Memory B cell (primary cell): ENCODE measurements around the gene DEAF1.

Source experiments
- ATAC-seq: fragments of 150-1000 bp; cut with Tn5 transposase; 2 replicates; pipeline ENCODE4 v1.10.0; 2021; ENCODE audit warnings: low read depth, mild to moderate bottlenecking, moderate library complexity
- DNase-seq, 2 donors: peaks; one replicate each; pipeline ENCODE4 v3.0.0; 2022; ENCODE audit warnings: low spot score in 2 of 2
- H3K27ac Mint-ChIP-seq: one replicate; pipeline ENCODE4 v1.8.0; 2022; ENCODE audit warnings: mild to moderate bottlenecking, moderate library complexity, mixed read lengths
- H3K27me3 Mint-ChIP-seq: one replicate; pipeline ENCODE4 v1.8.0; 2022; ENCODE audit warnings: mixed read lengths
- H3K36me3 Mint-ChIP-seq: one replicate; pipeline ENCODE4 v1.8.0; 2022; ENCODE audit warnings: mild to moderate bottlenecking, mixed read lengths
- H3K4me1 Mint-ChIP-seq: one replicate; pipeline ENCODE4 v1.8.0; 2022; ENCODE audit warnings: mixed read lengths
- H3K4me3 Mint-ChIP-seq: one replicate; pipeline ENCODE4 v1.8.0; 2022; ENCODE audit warnings: mild to moderate bottlenecking, moderate library complexity, mixed read lengths
- H3K9me3 Mint-ChIP-seq: one replicate; pipeline ENCODE4 v1.8.0; 2022; ENCODE audit warnings: mixed read lengths

DEAF1 gene

DNA sequence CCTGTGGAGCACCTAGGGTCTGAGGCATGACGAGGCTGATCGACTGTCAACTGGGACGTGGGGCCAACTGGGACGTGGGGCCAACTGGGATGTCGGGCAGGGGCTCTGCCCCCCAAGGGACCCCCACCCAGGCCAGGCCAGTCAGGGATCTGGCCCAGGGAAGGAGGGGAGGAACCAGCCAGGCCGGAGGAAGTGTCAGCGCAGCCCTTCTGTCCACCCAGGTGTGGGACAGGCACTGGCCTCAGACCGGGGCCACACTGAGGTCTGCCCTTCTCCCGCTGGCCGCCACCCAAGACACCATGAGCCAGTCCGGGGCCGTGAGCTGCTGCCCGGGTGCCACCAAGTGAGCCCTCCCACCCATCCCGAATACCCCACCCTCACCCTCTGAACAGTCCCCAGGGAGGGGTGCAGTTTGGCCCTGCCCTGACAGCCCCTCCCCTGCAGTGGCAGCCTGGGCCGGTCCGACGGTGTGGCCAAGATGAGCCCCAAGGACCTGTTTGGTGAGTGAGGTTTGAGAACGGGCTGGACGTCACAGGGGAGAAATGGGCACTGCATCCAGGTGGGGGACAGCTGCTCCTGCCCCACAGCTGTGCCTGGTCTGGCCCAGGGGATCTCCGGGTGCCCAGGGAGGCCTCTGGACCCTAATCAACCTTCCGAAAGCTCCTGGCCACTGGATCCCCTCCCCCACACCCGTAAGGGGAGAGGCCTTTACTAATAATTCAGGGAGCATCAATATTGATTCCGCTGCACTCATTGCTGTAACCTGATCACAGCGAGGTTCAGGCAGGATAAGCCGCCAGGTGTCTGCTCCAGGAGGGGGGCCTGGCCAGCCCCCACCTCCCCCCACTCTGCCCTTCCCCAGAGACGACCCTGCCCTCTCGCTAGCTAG is 14.3 kb upstream of the DEAF1 start:
- Mint-ChIP-seq H3K27me3 (peaks cover 23% of the 10 kb centered on the region), H3K36me3 (no peaks in the 10 kb centered on the region), H3K4me3 (no peak overlapping the region), H3K9me3 (no peaks in the 10 kb centered on the region), H3K27ac (no peak overlapping the region), H3K4me1 (peaks cover 19% of the 10 kb centered on the region)
- DNase-seq (no peak), ATAC-seq (no peak)

DNA sequence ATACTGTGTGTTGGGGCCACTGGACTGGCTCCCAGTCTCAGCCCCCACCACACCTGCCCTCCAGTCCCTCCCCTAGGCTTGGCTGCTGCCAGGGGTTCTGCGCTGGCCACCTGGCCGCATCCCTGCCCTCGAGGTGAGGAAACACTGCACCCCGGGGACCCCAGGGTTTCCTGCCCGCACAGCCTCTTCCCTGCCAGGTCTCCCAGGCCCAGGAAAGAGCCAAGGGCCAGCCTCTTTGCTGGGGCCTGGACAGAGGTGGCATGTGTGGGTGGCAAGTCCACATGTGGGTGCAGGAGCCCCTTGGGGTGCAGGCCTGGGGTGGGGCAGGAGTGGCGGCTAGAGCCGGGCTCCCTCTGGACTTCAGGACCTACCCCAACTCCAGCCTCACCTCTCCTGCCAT is 13.5 kb upstream of the DEAF1 start:
- H3K27me3 Mint-ChIP-seq = peaks cover 21% of the 10 kb centered on the region
- peaks cover 2% of the 10 kb centered on the region for H3K36me3 Mint-ChIP-seq
- ATAC-seq (no peak), DNase-seq (no peak)
- no peaks in the 10 kb centered on the region for H3K9me3 Mint-ChIP-seq
- peaks cover 19% of the 10 kb centered on the region for H3K4me1 Mint-ChIP-seq
- no peak overlapping the region for H3K4me3 Mint-ChIP-seq
- H3K27ac Mint-ChIP-seq = no peak overlapping the region

DNA sequence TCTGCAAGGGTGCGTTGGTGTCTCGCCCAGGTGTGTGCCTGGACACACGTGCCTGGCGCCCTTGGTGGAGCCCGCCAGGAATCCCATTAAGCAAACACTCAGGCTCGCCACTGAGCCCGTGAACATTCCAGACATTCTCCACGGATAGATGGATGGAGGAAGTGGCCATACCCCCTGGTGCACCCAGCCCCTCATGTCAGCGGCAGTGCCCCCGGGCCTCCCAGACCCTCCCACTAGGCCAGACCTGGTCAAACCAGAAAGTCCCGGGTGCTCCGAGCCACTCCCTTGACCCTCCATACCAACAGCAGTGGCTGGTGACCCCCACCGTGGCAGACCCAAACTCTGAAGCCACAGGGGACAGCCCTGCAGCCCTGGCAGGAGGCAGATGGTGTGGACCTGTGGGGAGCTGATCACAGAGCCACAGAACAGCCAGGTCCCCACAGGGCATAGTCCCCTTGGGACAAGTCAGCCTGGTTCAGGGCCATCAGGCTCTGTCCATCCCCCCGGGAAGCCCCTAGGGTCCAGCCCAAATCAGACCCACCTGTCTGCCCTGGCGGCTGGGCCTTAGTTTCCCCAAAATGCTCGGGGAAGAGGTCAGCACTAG is 12.9 kb upstream of the DEAF1 start:
- DNase-seq (peak in 1 of 2 donors; percentile 13), ATAC-seq (no peak)
- H3K4me1 Mint-ChIP-seq = peaks cover 19% of the 10 kb centered on the region
- H3K36me3 Mint-ChIP-seq = peaks cover 2% of the 10 kb centered on the region
- H3K9me3 Mint-ChIP-seq = no peaks in the 10 kb centered on the region
- peak overlapping the region; percentile 11 for H3K4me3 Mint-ChIP-seq
- H3K27ac Mint-ChIP-seq = no peak overlapping the region
- peaks cover 19% of the 10 kb centered on the region for H3K27me3 Mint-ChIP-seq

DNA sequence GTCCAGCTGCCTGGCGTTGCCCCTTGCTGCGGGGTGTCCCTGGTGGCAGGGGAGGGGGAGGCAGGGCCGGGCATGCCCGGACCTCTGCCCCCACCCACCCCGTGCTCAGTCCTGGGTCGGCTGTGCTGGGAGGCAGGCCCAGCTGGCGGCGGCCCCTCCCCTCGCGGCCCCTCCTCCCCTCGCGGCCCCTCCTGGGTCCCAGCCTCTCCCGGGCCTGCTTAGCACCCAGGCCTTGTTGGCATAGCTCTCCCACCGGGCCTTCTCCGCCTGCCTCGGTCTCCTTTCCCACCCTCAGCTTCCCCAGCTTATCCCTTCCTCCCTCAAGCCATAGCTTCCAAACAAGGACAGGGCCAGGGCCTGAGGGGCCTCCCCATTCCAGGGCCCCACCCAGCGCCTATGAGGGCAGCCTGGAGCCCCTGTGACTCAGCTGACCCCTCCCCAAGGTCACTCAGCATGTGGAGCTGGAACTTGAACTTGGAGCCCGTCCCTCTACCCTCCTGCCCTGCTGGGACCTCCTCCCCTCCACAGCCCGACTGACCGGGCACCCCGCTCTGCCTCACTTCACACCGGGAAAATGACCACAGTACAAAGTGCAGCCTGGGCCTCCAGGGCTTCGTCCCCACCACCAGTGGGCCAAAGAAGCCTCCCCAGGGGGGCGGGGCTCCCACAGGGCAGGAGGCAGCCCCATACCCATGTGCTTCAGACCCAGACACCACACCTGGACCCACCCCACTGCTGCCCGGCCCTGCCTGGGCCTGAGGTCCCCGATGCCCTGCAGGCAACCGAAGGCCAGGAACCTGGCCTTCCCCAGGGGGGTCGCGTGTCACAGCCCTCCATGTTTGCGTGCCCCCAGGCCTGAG is 12.2 kb upstream of the DEAF1 start:
- Mint-ChIP-seq H3K4me1 (peaks cover 19% of the 10 kb centered on the region), H3K4me3 (peak overlapping the region; percentile 43), H3K9me3 (no peaks in the 10 kb centered on the region), H3K27me3 (peaks cover 19% of the 10 kb centered on the region), H3K27ac (no peak overlapping the region), H3K36me3 (peaks cover 2% of the 10 kb centered on the region)
- ATAC-seq (no peak), DNase-seq (peak in 1 of 2 donors; percentile 23)

DNA sequence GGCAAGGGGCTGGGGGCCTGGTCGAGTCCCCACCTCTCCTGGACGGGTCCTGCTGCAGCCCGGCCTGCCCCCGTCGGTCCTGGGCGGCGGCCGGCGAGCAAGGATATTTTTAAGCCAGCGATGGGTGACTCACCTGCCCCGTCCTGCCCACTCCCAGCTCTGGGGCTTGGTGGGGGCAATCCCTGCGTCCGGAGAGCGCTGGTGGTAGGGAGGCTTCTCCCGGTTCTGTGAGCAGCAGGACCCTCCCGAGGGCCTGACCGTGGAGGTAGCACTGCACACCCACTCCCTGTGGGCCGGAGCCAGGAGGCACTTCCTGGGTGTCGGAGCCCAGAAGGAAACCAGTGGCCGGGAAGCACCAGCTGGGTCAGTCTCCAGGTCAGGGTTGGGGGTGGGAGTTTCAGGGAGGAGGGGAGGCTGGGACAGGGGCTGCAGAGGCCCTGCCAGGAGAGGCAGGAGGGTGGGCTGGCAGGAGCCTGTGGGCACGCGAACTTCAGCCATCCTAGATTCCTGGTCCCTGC is 11.5 kb upstream of the DEAF1 start:
- Mint-ChIP-seq H3K27me3 (peaks cover 19% of the 10 kb centered on the region), H3K36me3 (peaks cover 2% of the 10 kb centered on the region), H3K4me1 (peaks cover 19% of the 10 kb centered on the region), H3K27ac (no peak overlapping the region), H3K9me3 (no peaks in the 10 kb centered on the region), H3K4me3 (peak overlapping the region; percentile 21)
- DNase-seq = peak in 1 of 2 donors; percentile 25
- ATAC-seq = no peak

DNA sequence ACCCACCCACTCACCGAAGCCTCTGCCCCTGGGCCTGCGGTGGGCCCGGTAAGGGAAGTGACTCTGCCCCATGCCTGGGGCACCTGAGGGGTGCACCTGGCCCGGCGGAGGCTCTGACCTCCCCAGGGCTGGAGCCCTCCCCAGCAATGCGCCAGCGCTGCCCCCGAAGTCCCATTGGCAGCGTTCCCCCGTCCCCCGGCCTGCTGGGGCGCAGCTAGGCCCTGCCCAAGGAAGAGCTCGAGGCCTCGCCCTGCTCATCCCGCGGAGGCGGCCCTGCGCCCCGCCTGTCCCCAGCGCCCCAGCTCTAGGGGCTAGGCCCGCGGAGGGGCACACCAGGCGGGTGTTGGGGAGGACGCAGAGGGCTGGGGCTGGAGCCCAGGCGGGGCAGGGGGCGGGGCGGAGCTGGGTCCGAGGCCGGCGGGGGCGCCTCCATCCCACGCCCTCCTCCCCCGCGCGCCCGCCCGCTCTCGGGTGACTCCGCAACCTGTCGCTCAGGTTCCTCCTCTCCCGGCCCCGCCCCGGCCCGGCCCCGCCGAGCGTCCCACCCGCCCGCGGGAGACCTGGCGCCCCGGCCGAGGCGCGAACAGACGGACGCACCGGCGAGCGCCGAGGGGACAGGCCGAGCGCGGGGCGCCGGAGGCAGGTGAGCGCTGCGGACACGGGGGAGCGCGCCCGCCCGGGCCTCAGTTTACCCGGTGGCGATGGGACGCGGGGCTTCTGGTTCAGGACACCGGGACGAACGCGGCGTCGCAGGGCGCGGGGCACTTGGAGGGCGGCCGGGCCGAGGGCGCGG is 10.8 kb upstream of the DEAF1 start, which contains the start of gene EPS8L2:
Gene EPS8L2, plus strand, starts transcription at position 586 of the 793 bp plus-strand sequence. CDS start 3,177 bp downstream, outside the sequence.
- Mint-ChIP-seq H3K36me3 (peaks cover 2% of the 10 kb centered on the region), H3K9me3 (no peaks in the 10 kb centered on the region), H3K4me1 (peaks cover 14% of the 10 kb centered on the region), H3K4me3 (peak within 1 kb of the TSS; percentile 52), H3K27ac (no peak within 1 kb of the TSS), H3K27me3 (peaks cover 15% of the 10 kb centered on the region)
- ATAC-seq = peak; percentile 63
- peak in 1 of 2 donors; percentile 20 for DNase-seq

DNA sequence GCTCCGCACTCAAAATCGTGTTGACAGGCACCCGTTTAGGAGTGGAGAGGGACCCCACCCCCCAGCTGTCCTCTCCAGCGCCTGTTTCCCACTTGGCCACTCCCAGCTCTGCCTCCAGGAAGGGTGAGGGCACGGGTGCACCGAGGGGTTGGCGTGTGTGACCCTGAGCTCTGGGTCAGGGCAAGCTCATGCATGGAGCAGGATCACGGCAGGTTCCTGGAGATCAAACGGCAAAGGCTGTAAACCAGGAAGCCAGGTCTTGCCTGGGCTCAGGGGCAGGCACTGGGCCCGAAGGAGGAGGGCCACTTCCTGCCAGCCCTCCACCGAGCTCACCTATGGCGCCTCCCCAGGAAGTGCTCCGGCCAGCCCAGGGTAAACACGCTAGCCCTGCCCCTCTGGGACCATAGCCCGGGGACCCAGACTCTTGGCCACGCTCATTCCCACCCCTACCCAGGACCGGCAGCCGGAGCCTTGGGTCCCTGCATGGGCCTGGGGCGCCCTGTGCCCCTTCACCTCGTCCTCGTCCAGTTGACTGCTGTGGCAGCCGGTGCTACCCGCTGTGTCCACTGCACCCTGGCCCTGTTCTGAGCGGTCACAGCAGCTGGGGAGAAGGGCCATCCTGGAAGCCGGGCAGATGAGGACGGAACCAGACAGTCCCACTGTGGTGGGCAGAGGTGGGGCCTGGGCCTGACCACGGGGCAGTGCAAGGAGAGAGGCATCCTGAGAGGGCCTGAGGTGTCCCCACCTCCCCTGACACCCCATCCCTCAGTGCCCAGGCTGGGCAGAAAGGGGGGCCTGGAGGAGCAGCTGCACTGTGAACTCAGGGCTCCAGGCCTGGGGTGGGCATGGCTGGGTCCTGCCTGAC is 10.0 kb upstream of the DEAF1 start:
- Mint-ChIP-seq H3K27me3 (peaks cover 8% of the 10 kb centered on the region), H3K36me3 (peaks cover 3% of the 10 kb centered on the region), H3K9me3 (no peaks in the 10 kb centered on the region), H3K27ac (no peak overlapping the region), H3K4me1 (peaks cover 10% of the 10 kb centered on the region), H3K4me3 (peak overlapping the region; percentile 52)
- DNase-seq = no peak
- ATAC-seq = no peak

DNA sequence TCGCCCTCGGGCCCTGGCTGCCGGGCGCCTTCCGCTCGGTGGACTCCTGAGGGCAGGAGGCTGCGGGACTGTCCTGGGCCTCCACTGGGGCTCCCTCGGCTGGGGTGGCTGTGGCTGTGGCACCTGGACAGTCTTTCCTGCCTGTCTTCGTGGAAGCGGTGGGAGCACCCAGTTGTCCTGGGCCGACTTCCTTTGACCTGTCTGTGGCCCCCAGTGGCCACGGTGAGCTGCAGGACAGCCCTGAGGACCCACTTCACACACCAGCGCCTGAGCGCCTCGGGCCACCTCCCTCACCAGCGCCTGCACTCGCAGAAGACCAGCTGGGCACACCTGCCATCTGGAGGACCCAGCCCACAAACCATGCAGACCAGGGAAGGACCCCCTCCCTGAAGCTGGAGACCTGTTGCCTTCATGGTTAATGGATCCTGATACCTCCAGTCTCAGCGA is 9.2 kb upstream of the DEAF1 start:
- peaks cover 10% of the 10 kb centered on the region for H3K4me1 Mint-ChIP-seq
- ATAC-seq (no peak), DNase-seq (no peak)
- H3K9me3 Mint-ChIP-seq = no peaks in the 10 kb centered on the region
- no peak overlapping the region for H3K4me3 Mint-ChIP-seq
- peaks cover 4% of the 10 kb centered on the region for H3K36me3 Mint-ChIP-seq
- no peak overlapping the region for H3K27ac Mint-ChIP-seq
- H3K27me3 Mint-ChIP-seq = peaks cover 8% of the 10 kb centered on the region

DNA sequence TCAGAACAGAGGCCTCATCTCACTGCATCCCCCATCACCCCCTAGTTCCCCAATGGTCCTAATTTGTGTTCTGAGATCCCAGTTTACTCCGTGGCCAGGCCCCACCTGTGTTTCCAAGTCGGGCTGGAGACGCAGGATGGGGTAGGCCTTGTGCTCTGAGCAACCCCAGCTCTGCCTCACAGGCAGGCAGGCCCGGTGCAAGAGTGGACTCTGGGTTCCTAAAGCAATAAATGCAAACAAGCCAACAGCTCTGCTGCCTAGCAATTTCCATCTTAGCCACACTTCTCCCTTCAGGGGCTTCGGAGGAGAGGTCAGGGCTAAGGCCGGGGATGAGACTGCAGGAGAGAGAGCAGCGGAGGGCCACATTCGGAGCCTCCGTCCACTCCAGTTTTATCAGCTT is 8.5 kb upstream of the DEAF1 start:
- peaks cover 10% of the 10 kb centered on the region for H3K4me1 Mint-ChIP-seq
- H3K27me3 Mint-ChIP-seq = peaks cover 8% of the 10 kb centered on the region
- H3K27ac Mint-ChIP-seq = no peak overlapping the region
- peaks cover 4% of the 10 kb centered on the region for H3K36me3 Mint-ChIP-seq
- ATAC-seq (no peak), DNase-seq (no peak)
- no peak overlapping the region for H3K4me3 Mint-ChIP-seq
- no peaks in the 10 kb centered on the region for H3K9me3 Mint-ChIP-seq

DNA sequence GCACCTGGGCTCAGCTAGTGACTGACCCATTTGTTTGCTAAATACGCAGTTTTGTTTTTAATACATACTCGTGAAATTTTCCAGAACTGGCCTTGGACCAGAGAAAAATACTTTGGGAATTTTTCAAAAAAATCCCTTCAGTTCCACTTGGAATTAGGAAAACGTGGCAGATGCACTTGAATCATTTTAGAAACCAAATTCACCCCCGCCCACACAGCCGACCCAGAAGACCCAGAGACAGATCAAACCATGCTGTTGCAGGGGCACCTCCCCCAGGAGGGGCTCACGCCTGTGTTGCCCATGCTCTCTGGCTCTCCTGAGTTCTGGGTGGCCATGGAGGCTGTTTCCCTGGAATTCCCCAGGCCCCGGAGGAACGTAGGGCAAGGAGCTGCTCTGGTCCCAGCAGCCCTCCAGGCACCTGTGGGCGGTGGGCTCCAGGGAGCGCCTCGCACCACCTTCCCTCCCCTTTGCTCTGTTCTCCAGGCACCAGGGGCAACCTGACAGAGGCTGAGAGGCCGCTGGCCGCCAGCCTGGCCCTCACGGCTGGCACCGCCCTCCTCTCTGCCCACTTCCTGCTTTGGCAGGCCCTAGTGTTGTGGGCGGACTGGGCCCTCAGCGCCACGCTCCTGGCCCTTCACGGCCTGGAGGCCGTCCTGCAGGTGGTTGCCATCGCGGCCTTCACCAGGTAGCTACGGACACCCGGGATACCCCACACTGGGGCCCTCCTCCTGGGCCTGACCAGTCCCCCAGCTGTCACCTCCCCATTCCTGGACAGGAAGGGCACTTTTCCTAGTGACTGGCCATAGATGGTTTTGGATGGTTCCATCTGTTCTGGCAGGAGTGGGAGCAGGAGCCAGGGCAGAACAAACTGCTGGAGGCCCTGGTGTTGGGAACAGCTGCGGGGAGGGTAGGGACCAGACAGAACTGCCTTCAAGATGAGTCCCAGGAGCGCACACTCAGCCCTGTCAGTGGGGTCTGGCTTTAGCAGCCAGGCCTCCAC is 7.7 kb upstream of the DEAF1 start:
- no peak overlapping the region for H3K4me3 Mint-ChIP-seq
- H3K9me3 Mint-ChIP-seq = no peaks in the 10 kb centered on the region
- no peak for ATAC-seq
- no peak overlapping the region for H3K27ac Mint-ChIP-seq
- H3K27me3 Mint-ChIP-seq = peaks cover 7% of the 10 kb centered on the region
- H3K4me1 Mint-ChIP-seq = peaks cover 12% of the 10 kb centered on the region
- H3K36me3 Mint-ChIP-seq = peaks cover 4% of the 10 kb centered on the region
- DNase-seq = no peak

DNA sequence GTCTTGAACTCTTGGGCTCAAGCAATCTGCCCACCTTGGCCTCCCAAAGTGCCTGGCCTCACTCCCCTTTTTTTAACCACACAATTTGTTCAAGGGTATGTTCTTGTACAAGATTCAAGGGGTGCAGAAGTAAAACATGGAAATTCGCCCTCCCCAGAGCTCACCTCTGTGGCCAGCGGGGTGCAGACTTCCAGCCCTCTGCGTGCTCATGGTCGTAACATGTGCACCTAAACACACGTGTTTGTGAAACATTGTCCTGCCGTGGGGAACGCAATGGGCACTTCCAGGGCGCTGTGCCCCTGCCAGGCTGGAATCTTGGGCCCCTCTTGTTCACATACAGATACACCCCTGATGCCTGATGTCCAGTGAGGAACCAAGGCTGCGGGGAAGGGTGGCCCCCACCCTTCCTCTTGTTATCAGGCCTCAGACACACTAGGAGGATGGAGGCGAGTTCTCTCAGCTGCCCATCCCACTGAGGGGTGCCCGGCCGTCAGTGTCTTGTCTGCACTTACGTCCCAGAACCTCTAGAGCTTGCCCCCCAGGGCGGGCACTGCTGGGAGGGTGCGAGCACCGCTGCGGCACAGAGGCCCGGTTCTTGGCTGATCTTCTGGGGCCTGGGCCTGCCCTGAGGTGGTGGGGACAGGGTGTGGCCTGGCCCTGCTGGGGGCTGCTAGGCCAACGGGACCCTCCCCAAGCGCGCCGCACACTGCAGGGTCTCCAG is 6.9 kb upstream of the DEAF1 start:
- DNase-seq = no peak
- no peak overlapping the region for H3K4me3 Mint-ChIP-seq

More for the DNA sequence above, 6.9 kb upstream of the DEAF1 start:
- no peak overlapping the region for H3K27ac Mint-ChIP-seq
- H3K4me1 Mint-ChIP-seq = peaks cover 12% of the 10 kb centered on the region
- ATAC-seq = no peak
- peaks cover 4% of the 10 kb centered on the region for H3K36me3 Mint-ChIP-seq
- no peaks in the 10 kb centered on the region for H3K9me3 Mint-ChIP-seq
- H3K27me3 Mint-ChIP-seq = peaks cover 1% of the 10 kb centered on the region
